NB4 (cell line): Measurements from ENCODE around the gene ITGA8.
"Not testable (repeated sequence)": the region's sequence is repeated elsewhere in the genome, so short reads cannot be mapped to it uniquely, and the experiment has no call there.

ENCODE experiments used
- DNase-seq: peaks from one replicate; pipeline ENCODE4 v3.0.0; 2010; ENCODE audit warnings: low read depth
- H3K4me3 ChIP-seq: one replicate; pipeline ENCODE4 v1.5.1; 2011; ENCODE audit warnings: mild to moderate bottlenecking, low read depth, low read length, moderate library complexity
- MYC ChIP-seq: IDR thresholded peaks from 2 replicates; pipeline ENCODE4 v1.6.1; 2011; ENCODE audit warnings: low read depth, low read length
- POLR2A ChIP-seq: IDR thresholded peaks from 2 replicates; pipeline ENCODE4 v1.6.1; 2011; ENCODE audit warnings: mild to moderate bottlenecking; ENCODE audit not compliant: insufficient read length; ENCODE audit errors: extremely low read depth
- TF ChIP-seq, protein P1 (sequence below): IDR thresholded peaks from one replicate; pipeline ENCODE4 v1.5.1; 2012; ENCODE audit warnings: low read depth, low read length
- TF ChIP-seq, protein P2 (sequence below): IDR thresholded peaks from 2 replicates; pipeline ENCODE4 v1.6.1; 2011; ENCODE audit warnings: low read depth, low read length

The ITGA8 gene

DNA sequence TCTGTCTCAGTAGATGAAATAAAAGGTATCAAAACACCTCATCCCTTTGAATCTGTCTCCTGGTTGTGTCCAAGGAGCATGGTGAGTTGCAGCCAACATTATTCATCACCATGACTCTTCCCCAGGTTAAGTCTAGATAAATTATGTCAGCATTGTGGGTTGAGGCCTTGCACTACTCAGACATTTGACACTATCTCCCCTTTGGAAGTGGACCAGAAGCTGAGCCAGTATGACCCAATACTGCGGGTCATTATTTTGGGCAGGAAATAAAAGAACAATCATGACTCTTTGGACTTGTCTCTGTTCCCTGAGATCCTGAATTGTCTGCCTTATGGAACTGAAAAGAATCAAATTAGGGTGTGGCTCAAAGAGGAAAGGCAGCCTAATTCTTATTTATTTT, 180.5 kb downstream of the ITGA8 start:
- no peak overlapping the region for H3K4me3 ChIP-seq
- TF ChIP-seq, protein P1, sequence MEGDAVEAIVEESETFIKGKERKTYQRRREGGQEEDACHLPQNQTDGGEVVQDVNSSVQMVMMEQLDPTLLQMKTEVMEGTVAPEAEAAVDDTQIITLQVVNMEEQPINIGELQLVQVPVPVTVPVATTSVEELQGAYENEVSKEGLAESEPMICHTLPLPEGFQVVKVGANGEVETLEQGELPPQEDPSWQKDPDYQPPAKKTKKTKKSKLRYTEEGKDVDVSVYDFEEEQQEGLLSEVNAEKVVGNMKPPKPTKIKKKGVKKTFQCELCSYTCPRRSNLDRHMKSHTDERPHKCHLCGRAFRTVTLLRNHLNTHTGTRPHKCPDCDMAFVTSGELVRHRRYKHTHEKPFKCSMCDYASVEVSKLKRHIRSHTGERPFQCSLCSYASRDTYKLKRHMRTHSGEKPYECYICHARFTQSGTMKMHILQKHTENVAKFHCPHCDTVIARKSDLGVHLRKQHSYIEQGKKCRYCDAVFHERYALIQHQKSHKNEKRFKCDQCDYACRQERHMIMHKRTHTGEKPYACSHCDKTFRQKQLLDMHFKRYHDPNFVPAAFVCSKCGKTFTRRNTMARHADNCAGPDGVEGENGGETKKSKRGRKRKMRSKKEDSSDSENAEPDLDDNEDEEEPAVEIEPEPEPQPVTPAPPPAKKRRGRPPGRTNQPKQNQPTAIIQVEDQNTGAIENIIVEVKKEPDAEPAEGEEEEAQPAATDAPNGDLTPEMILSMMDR: no peak
- TF ChIP-seq MYC (no peak), POLR2A (no peak)
- TF ChIP-seq, protein P2, sequence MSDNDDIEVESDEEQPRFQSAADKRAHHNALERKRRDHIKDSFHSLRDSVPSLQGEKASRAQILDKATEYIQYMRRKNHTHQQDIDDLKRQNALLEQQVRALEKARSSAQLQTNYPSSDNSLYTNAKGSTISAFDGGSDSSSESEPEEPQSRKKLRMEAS: no peak
- DNase-seq: no peak

DNA sequence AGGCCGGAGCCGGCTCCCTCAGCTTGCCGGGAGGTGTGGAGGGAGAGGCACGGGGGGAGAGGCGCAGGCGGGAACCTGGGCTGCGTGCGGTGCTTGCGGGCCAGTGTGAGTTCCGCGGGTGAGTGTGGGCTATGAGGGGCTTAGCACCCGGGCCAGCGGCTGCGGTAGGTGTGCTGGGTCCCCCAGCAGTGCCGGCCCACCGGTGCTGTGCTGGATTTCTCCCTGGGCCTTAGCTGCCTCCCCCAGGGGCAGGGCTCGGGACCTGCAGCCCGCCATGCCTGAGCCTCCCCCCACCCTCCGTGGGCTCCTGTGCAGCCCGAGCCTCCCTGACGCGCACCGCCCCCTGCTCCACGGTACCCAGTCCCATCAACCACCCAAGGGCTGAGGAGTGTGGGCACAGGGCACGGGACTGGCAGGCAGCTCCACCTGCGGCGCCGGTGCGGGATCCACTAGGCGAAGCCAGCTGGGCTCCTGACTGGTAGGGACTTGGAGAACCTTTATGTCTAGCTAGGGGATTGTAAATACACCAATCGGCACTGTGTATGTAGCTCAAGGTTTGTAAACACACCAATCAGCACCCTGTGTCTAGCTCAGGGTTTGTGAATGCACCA, 184.7 kb downstream of the ITGA8 start:
- DNase-seq, H3K4me3 ChIP-seq: not testable (repeated sequence)

DNA sequence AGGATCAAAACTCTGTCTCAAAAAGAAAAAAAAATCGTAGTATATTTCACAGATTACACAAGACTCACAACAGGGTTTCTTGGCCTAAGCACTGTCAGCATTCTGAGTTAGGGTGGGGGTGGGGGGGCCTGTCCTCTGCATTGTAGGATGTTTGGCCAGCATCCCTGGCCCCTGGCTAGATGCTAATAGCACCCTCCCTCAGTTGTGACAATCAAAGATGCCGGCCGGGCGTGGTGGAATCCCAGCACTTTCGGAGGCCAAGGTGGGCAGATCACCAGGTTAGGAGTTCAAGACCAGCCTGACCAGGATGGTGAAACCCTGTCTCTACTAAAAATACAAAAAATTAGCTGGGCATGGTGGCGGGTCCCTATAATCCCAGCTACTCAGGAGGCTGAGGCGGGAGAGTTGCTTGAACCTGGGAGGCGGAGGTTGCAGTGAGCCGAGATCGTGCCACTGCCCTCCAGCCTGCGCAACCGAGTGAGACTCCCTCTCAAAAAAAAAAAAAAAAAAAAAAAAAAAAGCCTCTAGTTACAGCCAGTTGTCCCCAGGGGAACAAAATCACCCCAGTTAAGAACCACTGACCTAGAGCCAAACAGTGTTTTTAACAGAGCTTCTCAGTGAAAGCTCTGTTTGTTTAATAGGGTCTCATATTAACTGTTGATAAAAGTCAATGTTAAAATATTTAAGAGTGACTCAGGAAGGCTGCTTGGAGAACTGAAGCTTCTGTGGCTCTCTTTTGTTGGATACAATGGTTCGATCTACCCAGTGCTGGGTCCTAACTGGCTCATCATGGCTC, 187.6 kb downstream of the ITGA8 start:
- no peak for DNase-seq
- no peak overlapping the region for H3K4me3 ChIP-seq
- TF ChIP-seq, protein P2: no peak
- TF ChIP-seq, protein P1: no peak
- no peak for TF ChIP-seq POLR2A
- no peak for TF ChIP-seq MYC

- H3K4me3 ChIP-seq: no peak overlapping the region
- TF ChIP-seq POLR2A (no peak), MYC (no peak)
- TF ChIP-seq, protein P2: no peak
- TF ChIP-seq, protein P1: no peak
- DNase-seq: no peak
Observed at GRCh38 chr10:15528859-15529239, 190.9 kb downstream of the ITGA8 start.

GRCh38 chr10:15526754-15527153, 193.0 kb downstream of the ITGA8 start:
- TF ChIP-seq, protein P2: no peak
- TF ChIP-seq, protein P1: no peak
- TF ChIP-seq MYC: no peak
- no peak for TF ChIP-seq POLR2A
- no peak overlapping the region for H3K4me3 ChIP-seq
- no peak for DNase-seq

GRCh38 chr10:15521328-15521903, 198.3 kb downstream of the ITGA8 start:
- TF ChIP-seq, protein P2: no peak
- TF ChIP-seq, protein P1: no peak
- no peak for TF ChIP-seq POLR2A
- no peak for TF ChIP-seq MYC

More at GRCh38 chr10:15521328-15521903, 198.3 kb downstream of the ITGA8 start:
- no peak for DNase-seq
- no peak overlapping the region for H3K4me3 ChIP-seq
